Measurements from ENCODE around the gene FAM161A. TPM values are rescaled to one million over a fixed set of nuclear protein-coding genes. Genes with fewer than 3 reads are reported as not detected.
"Not testable (repeated sequence)": the region's sequence is repeated elsewhere in the genome, so short reads cannot be mapped to it uniquely, and the experiment has no call there.

Gene FAM161A
- total RNA-seq: 5.3 TPM
- 10 to 100 TPM in 3 of 8 donors, 1 to 10 TPM in 5; 7.0 to 14.3 (median 8.8) TPM for polyA plus RNA-seq (ENCODE audit: insufficient read depth in 1 of 8, insufficient read length in 8 of 8, low replicate concordance in 1 of 8)
- long read RNA-seq, donor 1, partial matches to known transcripts: 0 of 1 reads
- long read RNA-seq, donor 1, other reads (novel, unspliced or antisense): 0 of 1 reads
- long read RNA-seq, donor 2: 0 reads
- long read RNA-seq, donor 3: 0 reads
- long read RNA-seq, donor 4: 0 reads
- long read RNA-seq, donor 5, partial matches to known transcripts: 7 of 11 reads
- long read RNA-seq, donor 5, other reads (novel, unspliced or antisense): 0 of 11 reads
- long read RNA-seq, donor 6, partial matches to known transcripts: 0 of 1 reads
- long read RNA-seq, donor 6, other reads (novel, unspliced or antisense): 0 of 1 reads
- long read RNA-seq, donor 7: 0 reads
- long read RNA-seq, donor 8: 0 reads
- long read RNA-seq, donor 9: 0 reads
- long read RNA-seq, donor 10: 0 reads
- long read RNA-seq, donor 11: 0 reads

GRCh38 chr2:61853847-61854563, at the start of gene FAM161A:
Gene FAM161A (minus strand): TSS chr2:61854060. CDS start chr2:61854041, 19 bp downstream.
- Histone ChIP-seq H3K9me3 (replicated peaks; ENCODE audit: control insufficient read depth, low read depth, low read length) (no peaks in the 10 kb centered on the region), H3K4me1 (ENCODE audit: control insufficient read depth, insufficient read depth, low read length) (peaks cover 8% of the 10 kb centered on the region), H3K36me3 (ENCODE audit: control insufficient read depth, insufficient read depth, low read length) (no peaks in the 10 kb centered on the region), H3K27me3 (ENCODE audit: control insufficient read depth, insufficient read depth, low read length) (no peaks in the 10 kb centered on the region), H3K27ac (ENCODE audit: low read length) (peak within 1 kb of the TSS; percentile 91), H3K4me3 (ENCODE audit: low read length) (peak within 1 kb of the TSS; percentile 83)
- 0% methylated on average over 43 of the region's 50 CpGs for WGBS (ENCODE audit: insufficient coverage)
- peak; percentile 95 for DNase-seq

GRCh38 chr2:61900281-61900680, 46.4 kb upstream of the FAM161A start:
- H3K36me3 ChIP-seq (ENCODE audit: control insufficient read depth, insufficient read depth, low read length): no peaks in the 10 kb centered on the region
- H3K4me3 ChIP-seq (ENCODE audit: low read length): no peak overlapping the region
- DNase-seq: no peak
- WGBS (ENCODE audit: insufficient coverage): no CpG with 5 or more reads among the region's 1 CpG
- H3K27me3 ChIP-seq (ENCODE audit: control insufficient read depth, insufficient read depth, low read length): no peaks in the 10 kb centered on the region
- H3K4me1 ChIP-seq (ENCODE audit: control insufficient read depth, insufficient read depth, low read length): no peaks in the 10 kb centered on the region
- no peak overlapping the region for H3K27ac ChIP-seq (ENCODE audit: low read length)
- no peaks in the 10 kb centered on the region for H3K9me3 ChIP-seq (replicated peaks; ENCODE audit: control insufficient read depth, low read depth, low read length)

- H3K27ac ChIP-seq (ENCODE audit: low read length): no peak overlapping the region
- no CpG with 5 or more reads among the region's 2 CpGs for WGBS (ENCODE audit: insufficient coverage)
- H3K4me3 ChIP-seq (ENCODE audit: low read length): no peak overlapping the region
- no peak for DNase-seq
- H3K27me3 ChIP-seq (ENCODE audit: control insufficient read depth, insufficient read depth, low read length): no peaks in the 10 kb centered on the region
- no peaks in the 10 kb centered on the region for H3K9me3 ChIP-seq (replicated peaks; ENCODE audit: control insufficient read depth, low read depth, low read length)
- no peaks in the 10 kb centered on the region for H3K36me3 ChIP-seq (ENCODE audit: control insufficient read depth, insufficient read depth, low read length)
- no peaks in the 10 kb centered on the region for H3K4me1 ChIP-seq (ENCODE audit: control insufficient read depth, insufficient read depth, low read length)
These were observed 45.0 kb upstream of the FAM161A start for GRCh38 chr2:61898810-61899209.

- Histone ChIP-seq H3K27ac (ENCODE audit: low read length) (peak within 1 kb of the TSS; percentile 96), H3K4me3 (ENCODE audit: low read length) (peak within 1 kb of the TSS; percentile 82), H3K27me3 (ENCODE audit: control insufficient read depth, insufficient read depth, low read length) (no peaks in the 10 kb centered on the region), H3K4me1 (ENCODE audit: control insufficient read depth, insufficient read depth, low read length) (peaks cover 10% of the 10 kb centered on the region), H3K36me3 (ENCODE audit: control insufficient read depth, insufficient read depth, low read length) (peaks cover 16% of the 10 kb centered on the region), H3K9me3 (replicated peaks; ENCODE audit: control insufficient read depth, low read depth, low read length) (no peaks in the 10 kb centered on the region)
- peak; percentile 94 for DNase-seq
- under 1% methylated on average over 57 of the region's 74 CpGs for WGBS (ENCODE audit: insufficient coverage)
These were observed 34.6 kb upstream of the FAM161A start, which contains the start of gene CCT4 for GRCh38 chr2:61888267-61889055. Gene CCT4 (minus strand): TSS chr2:61888656. CDS start chr2:61888507, 149 bp downstream.

GRCh38 chr2:61887717-61888266, 33.9 kb upstream of the FAM161A start:
- WGBS (ENCODE audit: insufficient coverage): 0% methylated on average over 11 of the region's 18 CpGs
- Histone ChIP-seq H3K4me1 (ENCODE audit: control insufficient read depth, insufficient read depth, low read length) (peaks cover 10% of the 10 kb centered on the region), H3K27me3 (ENCODE audit: control insufficient read depth, insufficient read depth, low read length) (no peaks in the 10 kb centered on the region), H3K36me3 (ENCODE audit: control insufficient read depth, insufficient read depth, low read length) (peaks cover 19% of the 10 kb centered on the region), H3K4me3 (ENCODE audit: low read length) (peak overlapping the region; percentile 82), H3K9me3 (replicated peaks; ENCODE audit: control insufficient read depth, low read depth, low read length) (no peaks in the 10 kb centered on the region), H3K27ac (ENCODE audit: low read length) (peak overlapping the region; percentile 96)
- peak; percentile 55 for DNase-seq

GRCh38 chr2:61885896-61886603, 32.2 kb upstream of the FAM161A start:
- Histone ChIP-seq H3K9me3 (replicated peaks; ENCODE audit: control insufficient read depth, low read depth, low read length) (no peaks in the 10 kb centered on the region), H3K27ac (ENCODE audit: low read length) (no peak overlapping the region), H3K36me3 (ENCODE audit: control insufficient read depth, insufficient read depth, low read length) (peaks cover 25% of the 10 kb centered on the region), H3K27me3 (ENCODE audit: control insufficient read depth, insufficient read depth, low read length) (no peaks in the 10 kb centered on the region), H3K4me1 (ENCODE audit: control insufficient read depth, insufficient read depth, low read length) (peaks cover 10% of the 10 kb centered on the region), H3K4me3 (ENCODE audit: low read length) (no peak overlapping the region)
- 98% methylated on average over 12 of the region's 18 CpGs for WGBS (ENCODE audit: insufficient coverage)
- DNase-seq: no peak

GRCh38 chr2:61882850-61883249, 29.0 kb upstream of the FAM161A start:
- H3K27me3 ChIP-seq (ENCODE audit: control insufficient read depth, insufficient read depth, low read length): no peaks in the 10 kb centered on the region
- H3K4me3 ChIP-seq (ENCODE audit: low read length): no peak overlapping the region
- H3K9me3 ChIP-seq (replicated peaks; ENCODE audit: control insufficient read depth, low read depth, low read length): no peaks in the 10 kb centered on the region
- peaks cover 7% of the 10 kb centered on the region for H3K4me1 ChIP-seq (ENCODE audit: control insufficient read depth, insufficient read depth, low read length)
- no peak for DNase-seq
- H3K27ac ChIP-seq (ENCODE audit: low read length): no peak overlapping the region
- H3K36me3 ChIP-seq (ENCODE audit: control insufficient read depth, insufficient read depth, low read length): peaks cover 44% of the 10 kb centered on the region
- 100% methylated on average over 3 of the region's 5 CpGs for WGBS (ENCODE audit: insufficient coverage)

- not testable (repeated sequence) for H3K4me3 ChIP-seq (ENCODE audit: low read length); H3K4me1 ChIP-seq (ENCODE audit: control insufficient read depth, insufficient read depth, low read length); DNase-seq; H3K27me3 ChIP-seq (ENCODE audit: control insufficient read depth, insufficient read depth, low read length); H3K27ac ChIP-seq (ENCODE audit: low read length); H3K9me3 ChIP-seq (replicated peaks; ENCODE audit: control insufficient read depth, low read depth, low read length)
- no CpG with 5 or more reads among the region's 4 CpGs for WGBS (ENCODE audit: insufficient coverage)
- H3K36me3 ChIP-seq (ENCODE audit: control insufficient read depth, insufficient read depth, low read length): peaks cover 43% of the 10 kb centered on the region
These were observed 25.5 kb upstream of the FAM161A start for GRCh38 chr2:61879351-61879750.

- no CpG with 5 or more reads among the region's 3 CpGs for WGBS (ENCODE audit: insufficient coverage)
- peaks cover 48% of the 10 kb centered on the region for H3K36me3 ChIP-seq (ENCODE audit: control insufficient read depth, insufficient read depth, low read length)
- no peaks in the 10 kb centered on the region for H3K27me3 ChIP-seq (ENCODE audit: control insufficient read depth, insufficient read depth, low read length)
- DNase-seq: no peak
- no peak overlapping the region for H3K4me3 ChIP-seq (ENCODE audit: low read length)
- no peaks in the 10 kb centered on the region for H3K4me1 ChIP-seq (ENCODE audit: control insufficient read depth, insufficient read depth, low read length)
- H3K27ac ChIP-seq (ENCODE audit: low read length): no peak overlapping the region
- H3K9me3 ChIP-seq (replicated peaks; ENCODE audit: control insufficient read depth, low read depth, low read length): no peaks in the 10 kb centered on the region
These were observed 24.9 kb upstream of the FAM161A start for GRCh38 chr2:61878761-61879160.
